HG03460 (cell line): ENCODE data around the gene EIF2D.
"Not testable (repeated sequence)": the region's sequence is repeated elsewhere in the genome, so short reads cannot be mapped to it uniquely, and the experiment has no call there.

ENCODE experiments used
- ATAC-seq: cut with Tn5 transposase; IDR thresholded peaks from one replicate; pipeline ENCODE4 v1.9.1; 2021; ENCODE audit not compliant: unreplicated experiment

The EIF2D gene

GRCh38 chr1:206589206-206589605 lies 23.1 kb downstream of the EIF2D start:
- ATAC-seq = no peak

DNA sequence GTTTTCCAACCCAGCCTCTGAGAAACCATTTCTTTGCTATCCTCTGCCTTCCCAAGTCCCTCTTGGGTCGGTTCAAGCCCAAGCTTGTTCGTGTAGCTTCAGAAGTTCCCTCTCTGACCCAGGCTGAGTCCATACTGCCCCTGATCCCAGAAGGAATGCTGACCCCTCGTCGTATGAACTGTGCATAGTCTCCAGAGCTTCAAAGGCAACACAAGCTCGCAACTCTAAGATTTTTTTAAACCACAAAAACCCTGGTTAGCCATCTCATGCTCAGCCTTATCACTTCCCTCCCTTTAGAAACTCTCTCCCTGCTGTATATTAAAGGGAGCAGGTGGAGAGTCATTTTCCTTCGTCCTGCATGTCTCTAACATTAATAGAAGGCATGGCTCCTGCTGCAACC lies 23.8 kb downstream of the EIF2D start:
- no peak for ATAC-seq

GRCh38 chr1:206587904-206588303 lies 24.4 kb downstream of the EIF2D start:
- ATAC-seq = no peak

DNA sequence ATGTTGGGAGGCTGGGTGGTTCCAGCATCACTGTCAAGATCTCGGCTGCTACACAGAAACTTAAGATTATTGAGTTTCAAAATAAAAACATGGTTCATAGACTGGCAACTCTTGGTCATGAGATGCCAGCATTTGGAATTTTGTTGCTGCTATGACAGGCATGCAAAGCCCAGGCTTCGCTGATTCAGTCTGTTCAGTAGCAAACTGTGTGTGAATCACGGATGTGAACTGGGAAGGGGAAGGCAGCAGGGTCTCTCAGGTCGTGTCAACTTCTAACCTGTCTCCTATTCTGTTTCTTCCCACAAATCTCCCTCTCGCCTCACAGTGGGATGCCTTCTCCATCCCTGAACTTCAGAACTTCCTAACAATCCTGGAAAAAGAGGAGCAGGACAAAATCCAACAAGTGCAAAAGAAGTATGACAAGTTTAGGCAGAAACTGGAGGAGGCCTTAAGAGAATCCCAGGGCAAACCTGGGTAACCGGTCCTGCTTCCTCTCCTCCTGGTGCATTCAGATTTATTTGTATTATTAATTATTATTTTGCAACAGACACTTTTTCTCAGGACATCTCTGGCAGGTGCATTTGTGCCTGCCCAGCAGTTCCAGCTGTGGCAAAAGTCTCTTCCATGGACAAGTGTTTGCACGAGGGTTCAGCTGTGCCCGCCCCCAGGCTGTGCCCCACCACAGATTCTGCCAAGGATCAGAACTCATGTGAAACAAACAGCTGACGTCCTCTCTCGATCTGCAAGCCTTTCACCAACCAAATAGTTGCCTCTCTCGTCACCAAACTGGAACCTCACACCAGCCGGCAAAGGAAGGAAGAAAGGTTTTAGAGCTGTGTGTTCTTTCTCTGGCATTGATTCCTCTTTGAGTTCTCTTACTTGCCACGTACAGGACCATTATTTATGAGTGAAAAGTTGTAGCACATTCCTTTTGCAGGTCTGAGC lies 25.5 kb downstream of the EIF2D start:
- no peak for ATAC-seq

DNA sequence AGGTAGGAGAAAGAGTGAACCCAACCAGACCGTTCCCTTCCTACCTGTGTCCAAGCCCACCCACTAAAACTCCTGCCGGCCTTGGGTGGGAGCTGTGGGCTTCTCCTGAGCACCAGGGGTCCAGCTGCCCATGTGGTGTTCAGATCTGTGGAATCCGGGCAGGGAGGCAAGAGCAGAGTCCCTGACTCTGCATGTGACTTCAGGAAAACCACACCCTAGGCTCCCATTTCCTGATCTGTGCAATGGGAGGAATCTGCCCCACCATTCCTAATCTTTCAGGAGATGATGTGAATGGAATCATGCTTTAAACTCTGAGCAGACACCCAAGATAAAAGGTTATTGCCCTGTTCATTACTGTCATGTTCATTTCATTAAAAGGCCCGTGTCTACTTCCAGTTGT lies 27.6 kb downstream of the EIF2D start:
- no peak for ATAC-seq

- ATAC-seq = no peak
These were observed 28.3 kb downstream of the EIF2D start for GRCh38 chr1:206583707-206584648.

DNA sequence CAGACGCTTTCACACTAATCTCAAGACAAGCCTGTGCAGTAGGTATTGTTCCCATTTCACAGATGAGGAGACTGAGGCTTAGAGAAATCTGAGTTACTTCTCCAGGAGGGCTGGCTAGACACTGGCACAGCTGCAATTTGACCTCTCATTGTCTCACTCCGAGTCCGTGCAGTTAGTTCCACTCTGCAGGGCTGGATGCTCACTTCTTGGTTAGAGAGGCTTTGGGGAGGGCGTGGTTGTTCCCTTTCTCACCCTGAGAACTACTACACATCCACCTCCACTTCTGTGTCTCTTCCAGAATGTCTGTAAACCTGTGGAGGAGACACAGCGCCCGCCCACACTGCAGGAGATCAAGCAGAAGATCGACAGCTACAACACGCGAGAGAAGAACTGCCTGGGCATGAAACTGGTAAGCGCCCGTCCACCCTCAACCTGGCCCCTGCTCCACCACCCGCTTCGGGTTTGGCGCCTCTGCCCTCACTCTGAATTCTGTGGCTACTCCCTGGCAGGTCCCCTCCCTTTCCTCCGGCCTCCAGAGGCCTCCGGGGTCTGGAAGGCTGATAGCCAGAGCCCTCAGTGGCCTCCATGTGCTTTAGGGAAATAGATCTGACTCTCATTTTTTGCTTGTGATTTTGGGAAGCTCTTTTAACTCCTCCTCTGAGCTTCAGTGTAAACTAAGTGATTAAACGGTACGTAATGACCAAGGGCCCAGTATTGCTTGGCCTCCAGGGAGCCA lies 29.1 kb downstream of the EIF2D start:
- ATAC-seq = no peak

DNA sequence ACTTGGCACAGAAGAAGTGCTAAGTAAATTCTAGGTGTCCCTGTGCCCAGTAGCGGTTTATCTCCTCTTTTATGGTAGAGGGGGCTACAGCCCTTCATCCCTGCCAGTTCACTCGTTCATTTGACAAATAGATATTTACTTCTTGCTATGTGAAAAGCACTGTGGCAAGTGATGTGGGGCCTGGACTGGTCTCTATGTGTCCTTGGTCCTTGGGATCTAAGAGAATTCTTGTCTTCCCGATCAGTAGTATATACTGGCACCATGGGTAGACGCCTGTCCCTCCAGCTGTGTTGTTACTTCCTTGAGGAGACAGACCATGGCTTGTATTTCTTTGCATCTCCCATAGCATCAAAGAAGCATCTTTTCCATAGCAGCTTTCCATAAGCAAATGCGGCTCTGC lies 29.7 kb downstream of the EIF2D start:
- ATAC-seq = no peak

- ATAC-seq = no peak
These were observed 30.7 kb downstream of the EIF2D start for GRCh38 chr1:206581571-206581981.

DNA sequence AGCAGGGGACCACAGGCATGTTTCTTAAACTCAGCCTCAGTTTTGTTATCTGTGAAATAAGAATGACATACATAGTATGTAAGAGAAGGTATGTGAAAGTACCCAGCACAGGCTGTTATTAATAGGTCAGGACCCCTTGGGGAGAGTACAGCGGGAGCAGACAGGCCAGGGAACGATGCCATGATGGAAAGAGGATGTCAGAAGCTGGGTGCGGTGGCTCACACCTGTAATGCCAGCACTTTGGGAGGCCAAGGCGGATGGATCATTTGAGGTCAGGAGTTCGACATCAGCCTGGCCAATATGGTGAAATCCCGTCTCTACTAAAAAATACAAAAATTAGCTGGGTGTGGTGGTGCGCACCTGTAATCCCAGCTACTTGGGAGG lies 31.2 kb downstream of the EIF2D start:
- not testable (repeated sequence) for ATAC-seq

- ATAC-seq = no peak
These were observed 31.7 kb downstream of the EIF2D start for GRCh38 chr1:206580438-206581113.

DNA sequence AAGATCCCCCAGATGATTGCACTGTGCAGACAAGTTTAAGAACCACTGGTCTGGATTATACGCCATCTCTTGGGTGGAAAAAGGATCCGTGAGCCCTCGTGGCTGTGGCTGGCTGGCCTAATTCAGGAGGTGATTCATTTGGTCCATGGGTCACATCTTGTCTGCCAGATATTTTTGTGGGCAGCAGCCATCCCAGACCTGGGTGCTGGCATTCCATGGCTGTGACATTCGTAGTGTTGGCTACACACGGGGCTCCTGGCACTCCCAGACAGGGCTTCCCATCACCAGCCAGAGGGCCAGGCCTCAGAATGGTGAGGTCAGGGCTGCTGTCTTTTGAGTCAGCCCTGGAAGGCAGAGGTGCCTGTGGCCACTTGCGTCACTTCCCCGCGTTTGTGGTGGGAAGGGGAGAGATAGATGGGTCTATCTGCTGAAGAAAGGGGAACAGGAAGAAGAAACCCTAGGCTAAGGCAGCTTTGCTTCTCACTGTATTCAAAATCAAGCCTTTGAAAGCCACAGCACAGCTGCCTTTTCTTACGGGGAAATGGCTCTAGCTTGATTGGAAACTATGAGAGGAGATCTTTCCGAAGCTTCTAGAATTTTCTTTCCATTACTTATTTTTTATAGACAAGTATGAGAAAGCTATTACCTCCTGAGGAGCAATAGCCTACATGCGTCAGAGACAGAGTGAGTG lies 32.4 kb downstream of the EIF2D start:
- ATAC-seq = peak; percentile 77

- ATAC-seq = no peak
These were observed 33.3 kb downstream of the EIF2D start for GRCh38 chr1:206578978-206579374.

DNA sequence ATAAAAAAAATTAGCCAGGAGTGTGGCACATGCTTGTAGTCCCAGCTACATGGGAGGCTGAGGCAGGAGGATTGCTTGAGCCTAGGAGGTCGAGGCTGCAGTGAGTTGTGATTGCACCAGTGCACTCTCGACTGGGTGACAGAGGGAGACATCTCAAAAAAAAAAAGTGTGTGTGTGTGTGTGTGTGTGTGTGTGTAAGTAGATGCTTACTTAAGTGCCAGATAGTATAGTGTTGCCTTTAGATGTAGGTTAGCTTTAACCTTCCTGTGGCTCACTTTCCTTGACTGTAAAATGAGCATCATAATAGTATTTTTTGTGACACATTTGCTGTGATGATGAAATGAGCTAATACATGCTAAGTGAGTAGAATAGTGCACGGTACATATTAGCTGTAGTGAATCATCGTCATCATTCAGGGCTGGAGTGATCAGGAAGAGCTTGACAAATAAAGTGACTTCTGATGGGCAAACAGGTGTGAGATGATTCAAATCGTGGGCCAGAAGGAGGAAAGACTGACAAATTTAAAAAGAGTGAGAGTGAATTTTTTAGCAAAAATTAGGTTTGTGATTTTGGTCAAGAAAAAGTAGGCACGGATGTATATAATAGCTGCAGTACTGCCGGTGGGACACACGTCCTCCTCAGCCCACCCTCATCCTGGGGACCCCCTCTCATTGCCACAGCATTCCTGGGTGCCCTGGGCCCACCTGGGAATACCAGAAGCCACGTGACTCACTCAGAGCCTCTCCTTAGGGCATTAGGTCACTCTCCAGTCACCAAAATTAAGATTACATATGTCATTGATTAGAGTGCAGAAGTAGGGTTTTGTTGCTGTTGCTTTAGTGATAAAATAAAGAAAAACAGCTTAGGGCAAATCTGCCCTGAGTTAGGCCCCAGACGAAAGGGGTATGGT lies 33.9 kb downstream of the EIF2D start:
- no peak for ATAC-seq

GRCh38 chr1:206577626-206578025 lies 34.6 kb downstream of the EIF2D start:
- no peak for ATAC-seq

- ATAC-seq = no peak
These were observed 36.1 kb downstream of the EIF2D start for GRCh38 chr1:206575894-206576737.

DNA sequence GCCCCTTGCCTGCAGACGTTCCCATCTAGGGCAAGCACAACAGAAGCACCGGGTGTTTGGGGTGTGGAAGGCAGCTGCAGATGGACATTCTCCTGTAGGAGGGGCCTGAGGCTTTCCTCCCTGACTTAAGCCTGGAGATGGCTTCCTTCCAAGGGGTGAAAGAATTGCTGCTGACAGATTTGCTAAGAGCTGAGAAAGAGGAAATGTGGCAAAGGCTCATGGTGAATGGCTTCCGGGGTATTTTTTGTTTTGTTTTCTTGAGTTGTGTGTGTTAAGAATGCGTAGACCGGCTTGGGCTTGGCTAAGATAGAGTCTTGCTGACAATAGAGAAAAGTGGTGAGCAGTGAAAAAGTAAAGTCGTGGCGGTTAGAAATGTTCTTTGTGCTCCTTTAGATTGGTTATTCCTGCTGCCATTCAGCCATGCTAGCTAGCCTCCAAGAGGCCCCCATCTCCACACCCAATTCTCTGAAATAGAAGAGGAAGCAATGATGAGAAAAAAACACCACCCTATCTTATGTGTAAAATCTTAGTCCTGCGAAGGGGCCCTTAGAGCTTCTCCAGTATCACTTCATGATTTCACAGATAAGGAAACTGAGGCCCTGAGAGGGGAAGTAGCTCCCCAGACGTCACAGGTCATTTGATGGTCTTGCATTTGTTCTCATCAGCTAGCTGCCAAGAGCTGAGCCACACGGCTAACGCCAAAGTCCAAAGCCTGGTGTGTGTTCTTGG lies 36.9 kb downstream of the EIF2D start:
- peak; percentile 38 for ATAC-seq
